NAMALWA (cell line): ENCODE results near the gene CEP70.
"Not testable (repeated sequence)": the region's sequence is repeated elsewhere in the genome, so short reads cannot be mapped to it uniquely, and the experiment has no call there.

Experiments used
- DNase-seq: peaks from one replicate; pipeline ENCODE4 v3.0.0-alpha.2; 2015; ENCODE audit warnings: low spot score

Gene CEP70, protein sequence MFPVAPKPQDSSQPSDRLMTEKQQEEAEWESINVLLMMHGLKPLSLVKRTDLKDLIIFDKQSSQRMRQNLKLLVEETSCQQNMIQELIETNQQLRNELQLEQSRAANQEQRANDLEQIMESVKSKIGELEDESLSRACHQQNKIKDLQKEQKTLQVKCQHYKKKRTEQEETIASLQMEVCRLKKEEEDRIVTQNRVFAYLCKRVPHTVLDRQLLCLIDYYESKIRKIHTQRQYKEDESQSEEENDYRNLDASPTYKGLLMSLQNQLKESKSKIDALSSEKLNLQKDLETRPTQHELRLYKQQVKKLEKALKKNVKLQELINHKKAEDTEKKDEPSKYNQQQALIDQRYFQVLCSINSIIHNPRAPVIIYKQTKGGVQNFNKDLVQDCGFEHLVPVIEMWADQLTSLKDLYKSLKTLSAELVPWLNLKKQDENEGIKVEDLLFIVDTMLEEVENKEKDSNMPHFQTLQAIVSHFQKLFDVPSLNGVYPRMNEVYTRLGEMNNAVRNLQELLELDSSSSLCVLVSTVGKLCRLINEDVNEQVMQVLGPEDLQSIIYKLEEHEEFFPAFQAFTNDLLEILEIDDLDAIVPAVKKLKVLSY

DNA sequence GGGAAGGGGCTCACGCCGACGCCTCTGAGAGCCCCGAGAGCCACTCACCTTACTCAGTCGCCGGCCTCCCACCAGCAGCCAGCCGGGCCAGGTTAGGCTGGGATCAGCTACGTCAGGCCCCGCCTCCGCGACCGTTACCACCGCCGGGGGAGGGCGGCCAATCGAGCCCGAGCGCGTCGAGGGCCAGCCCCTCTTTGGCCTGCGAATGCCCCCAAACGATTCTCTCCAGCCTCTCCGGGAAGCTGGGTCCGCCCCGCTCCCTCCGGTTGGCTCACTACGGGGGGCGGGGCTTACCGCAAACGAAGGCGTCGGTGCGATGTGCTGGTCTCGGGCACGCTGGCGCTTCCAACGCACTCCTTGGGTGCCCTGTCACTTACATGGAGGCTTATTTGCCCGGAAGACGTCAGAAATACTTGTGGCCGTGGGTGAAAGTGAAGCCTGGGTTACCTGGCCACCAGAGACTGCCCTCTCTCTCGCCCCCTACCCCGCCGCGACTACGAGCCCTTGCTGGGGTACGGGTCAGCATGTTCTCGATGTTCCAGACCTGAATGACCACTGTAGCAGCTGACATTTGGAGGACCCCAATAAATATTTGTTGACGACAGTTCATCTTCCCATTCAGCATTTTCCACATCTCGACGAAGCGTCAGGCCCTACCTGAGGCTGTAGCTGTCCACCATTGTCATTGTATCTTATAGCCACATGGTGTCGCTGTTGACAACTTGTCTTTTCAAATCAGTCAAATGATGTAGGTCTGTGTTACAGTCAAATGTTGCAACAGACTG, at the start of gene CEP70:
CEP70 (minus strand) TSS at position 111 of the 785 bp plus-strand sequence. CDS start 21,333 bp downstream, outside the sequence.
- DNase-seq = peak; percentile 96

DNA sequence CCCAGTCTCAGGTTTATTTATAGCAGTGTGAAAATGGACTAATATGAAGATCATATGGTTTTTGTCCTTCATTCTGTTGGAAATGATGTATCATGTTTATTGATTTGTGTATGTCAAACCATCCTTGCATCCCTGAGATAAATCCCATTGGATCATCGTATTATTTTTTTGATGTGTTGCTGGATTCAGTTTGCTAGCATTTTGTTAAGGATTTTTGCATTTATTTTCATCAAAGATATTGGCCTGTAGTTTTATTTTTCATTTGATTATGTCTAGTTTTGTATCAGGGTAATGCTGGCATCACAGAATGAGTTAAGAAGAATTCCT, 48.8 kb upstream of the CEP70 start:
- no peak for DNase-seq

DNA sequence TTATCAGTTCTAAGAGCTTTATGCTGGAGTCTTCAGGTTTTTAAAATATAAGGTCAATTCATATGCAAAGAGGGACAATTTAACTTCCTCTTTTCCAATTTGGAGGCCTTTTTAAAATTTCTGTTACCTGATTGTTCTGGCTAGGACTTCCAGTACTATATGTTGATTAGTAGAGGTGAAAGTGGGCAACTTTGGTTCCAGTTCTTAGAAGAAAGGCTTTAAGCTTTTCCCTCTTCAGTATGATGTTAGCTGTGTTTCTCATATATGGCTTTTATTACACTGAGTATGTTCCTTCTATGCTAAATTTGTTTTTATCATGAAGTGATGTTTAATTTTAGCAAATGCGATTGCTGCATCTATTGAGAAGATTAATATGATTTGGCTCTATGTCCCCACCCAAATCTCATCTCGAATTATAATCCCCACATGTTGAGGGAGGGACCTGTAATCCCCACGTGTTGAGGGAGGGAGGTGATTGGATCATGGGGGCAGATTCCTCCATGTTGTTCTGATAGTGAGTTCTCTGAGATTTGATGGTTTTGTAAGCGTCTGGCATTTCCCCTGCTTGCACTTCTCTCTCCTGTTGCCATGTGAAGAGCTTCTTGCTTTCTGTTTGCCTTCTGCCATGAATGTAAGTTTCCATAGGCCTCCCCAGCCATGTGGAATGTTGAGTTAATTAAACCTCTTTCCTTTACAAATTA, 48.3 kb upstream of the CEP70 start:
- peak; percentile 9 for DNase-seq

DNA sequence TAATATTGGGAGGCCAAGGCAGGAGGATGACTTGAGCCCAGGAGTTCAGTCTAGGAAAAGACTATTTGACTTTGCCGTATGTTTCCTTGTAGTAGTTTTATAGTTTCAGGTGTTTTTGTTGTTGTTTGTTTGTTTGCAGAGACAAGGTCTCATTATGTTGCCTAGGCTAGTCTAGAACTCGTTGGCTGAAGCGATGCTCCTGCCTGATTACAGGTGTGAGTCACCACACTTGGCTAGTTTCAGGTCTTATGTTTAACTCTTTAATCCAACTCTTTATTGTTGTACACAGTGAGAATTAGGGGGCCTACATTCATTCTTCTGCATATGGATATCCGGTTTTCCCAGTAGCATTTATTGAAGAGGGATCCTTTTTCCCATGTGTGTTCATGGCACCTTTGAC, 46.5 kb upstream of the CEP70 start:
- DNase-seq = no peak

DNA sequence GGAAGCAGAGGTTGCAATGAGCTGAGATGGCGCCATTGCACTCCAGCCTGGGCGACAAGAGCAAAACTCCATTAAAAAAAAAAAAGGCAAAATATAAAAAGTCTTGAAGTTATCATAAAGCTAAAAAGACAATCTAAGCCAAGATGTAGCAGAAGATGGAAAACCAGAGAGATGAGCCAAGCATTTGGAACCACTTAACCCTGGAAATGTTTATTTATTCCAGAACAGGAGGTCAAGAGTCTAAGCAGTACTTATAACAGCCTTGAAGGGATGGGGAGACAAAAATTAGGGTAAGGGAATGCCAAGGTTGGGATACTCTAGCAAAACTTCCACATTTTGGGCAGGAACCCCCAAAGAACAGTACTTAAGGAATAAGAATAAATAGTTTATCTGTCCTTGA, 44.6 kb upstream of the CEP70 start:
- no peak for DNase-seq

DNA sequence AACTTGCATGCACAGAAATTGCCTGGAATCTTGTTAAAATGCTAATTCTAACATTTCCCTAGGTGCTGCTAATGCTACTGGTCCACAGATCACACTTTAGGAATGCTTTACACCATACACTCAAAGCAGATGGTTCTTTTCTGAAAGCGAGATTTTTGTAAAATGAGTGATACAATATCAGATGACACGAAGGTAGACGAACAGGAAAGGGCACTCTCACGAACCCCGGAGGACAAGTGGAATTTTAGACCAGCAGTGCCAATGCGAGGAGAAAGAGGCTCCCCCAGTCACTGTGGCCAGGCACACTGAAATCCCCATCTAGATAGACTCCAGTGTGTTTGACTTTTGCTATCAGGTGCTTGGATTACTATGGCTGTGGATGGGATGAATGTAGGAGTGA, 35.5 kb upstream of the CEP70 start:
- DNase-seq = no peak

DNA sequence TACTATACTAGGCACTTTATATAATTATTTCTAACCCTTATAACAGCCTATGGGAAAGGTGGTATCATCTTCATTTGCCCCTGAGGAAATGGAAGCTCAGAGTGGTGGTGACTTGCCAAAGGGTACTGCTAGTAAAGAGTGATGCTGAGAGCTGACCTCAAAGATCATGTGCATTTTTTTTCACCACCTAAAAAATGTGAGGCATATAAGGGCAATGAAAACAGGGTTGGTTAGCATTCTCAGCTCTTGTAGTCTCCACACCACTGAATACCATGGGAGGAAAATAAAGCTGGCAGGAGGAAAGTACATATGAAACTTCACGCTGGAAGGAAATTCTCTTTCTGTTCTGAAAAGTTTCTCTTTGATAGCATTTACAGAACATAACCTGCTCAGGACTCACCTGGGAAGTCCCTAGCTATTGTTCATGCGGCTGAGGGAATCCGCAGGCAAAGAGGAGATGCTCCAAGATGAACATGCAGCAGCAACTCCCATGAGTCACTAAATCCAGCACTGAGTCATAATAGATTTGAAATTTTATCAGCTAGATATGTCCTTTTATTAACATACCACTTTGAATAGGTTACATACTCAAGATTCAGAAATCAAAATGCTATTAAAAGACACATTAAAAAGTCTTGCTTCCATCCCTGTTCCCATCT, 31.8 kb upstream of the CEP70 start:
- no peak for DNase-seq

DNA sequence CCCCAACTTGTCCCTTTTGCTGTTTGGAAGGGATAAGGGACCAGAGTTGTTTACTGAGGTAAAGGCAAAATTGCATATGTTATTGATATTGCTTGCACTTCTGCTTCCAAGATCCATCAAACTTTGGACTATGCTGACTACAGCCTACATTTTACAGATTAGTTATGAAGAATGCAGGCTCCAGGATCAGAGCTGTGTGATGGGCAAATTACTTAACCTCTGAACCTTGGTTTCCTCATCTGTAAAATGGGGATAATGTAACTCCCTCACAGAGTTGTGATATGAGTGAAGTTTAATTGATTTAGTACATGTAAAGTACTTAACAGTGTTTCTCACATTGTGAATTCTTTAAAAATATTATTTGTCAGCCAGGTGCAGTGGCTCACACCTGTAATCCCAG, 30.5 kb upstream of the CEP70 start:
- DNase-seq = no peak

DNA sequence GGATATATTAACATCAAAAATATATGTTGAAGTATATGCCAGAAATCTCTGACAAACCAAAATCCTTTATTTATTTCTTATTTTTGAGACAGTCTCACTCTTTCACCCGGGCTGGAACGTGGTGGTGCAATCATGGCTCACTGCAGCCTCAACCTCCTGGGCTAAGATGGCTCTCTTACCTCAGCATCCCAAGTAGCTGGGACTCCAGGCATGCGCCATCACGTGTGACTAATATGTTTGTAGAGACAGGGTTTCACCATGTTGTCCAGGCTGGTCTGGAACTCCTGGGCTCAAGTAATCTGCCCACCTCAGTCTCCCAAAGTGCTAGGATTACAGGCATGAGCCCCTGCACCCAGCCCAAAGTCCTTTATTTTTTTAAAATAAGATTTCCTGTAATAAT, 26.4 kb upstream of the CEP70 start:
- no peak for DNase-seq

DNA sequence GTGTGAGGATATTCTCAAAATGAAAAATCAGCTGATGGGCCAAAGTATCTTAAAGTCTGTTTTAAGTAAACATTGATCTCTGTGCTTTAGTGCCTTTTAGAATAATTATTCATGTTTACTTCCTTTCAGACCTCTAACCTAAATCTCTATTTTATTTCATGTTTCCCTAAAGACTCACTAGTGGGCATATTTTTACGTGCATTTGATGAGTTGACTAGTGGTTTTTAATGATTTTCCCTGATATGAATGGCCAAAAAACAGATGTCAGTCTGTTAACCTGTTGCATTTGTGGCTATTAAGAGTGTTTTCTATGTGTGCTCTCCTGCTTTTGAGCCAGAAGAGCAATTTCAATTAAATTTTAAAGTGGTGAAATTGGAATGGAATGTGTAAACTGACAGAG, 21.4 kb upstream of the CEP70 start:
- DNase-seq = no peak

DNA sequence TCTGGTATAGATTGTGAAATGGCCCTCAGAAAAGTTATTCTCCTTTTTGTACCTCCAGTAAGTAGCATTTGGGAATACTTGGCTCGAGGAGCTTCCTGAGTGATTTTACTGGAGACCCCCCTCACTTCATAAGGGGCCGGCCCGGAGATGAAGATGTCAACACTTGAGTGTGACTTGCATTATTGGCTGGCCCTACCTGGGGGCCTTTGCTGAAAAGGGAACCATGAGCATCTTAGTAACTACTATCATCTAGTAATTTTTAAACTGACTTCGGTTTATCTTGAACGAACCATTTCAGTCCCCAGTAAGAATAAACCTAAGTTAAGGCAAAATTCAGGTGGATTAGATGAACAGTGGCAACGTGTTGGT, 15.8 kb upstream of the CEP70 start:
- no peak for DNase-seq

DNA sequence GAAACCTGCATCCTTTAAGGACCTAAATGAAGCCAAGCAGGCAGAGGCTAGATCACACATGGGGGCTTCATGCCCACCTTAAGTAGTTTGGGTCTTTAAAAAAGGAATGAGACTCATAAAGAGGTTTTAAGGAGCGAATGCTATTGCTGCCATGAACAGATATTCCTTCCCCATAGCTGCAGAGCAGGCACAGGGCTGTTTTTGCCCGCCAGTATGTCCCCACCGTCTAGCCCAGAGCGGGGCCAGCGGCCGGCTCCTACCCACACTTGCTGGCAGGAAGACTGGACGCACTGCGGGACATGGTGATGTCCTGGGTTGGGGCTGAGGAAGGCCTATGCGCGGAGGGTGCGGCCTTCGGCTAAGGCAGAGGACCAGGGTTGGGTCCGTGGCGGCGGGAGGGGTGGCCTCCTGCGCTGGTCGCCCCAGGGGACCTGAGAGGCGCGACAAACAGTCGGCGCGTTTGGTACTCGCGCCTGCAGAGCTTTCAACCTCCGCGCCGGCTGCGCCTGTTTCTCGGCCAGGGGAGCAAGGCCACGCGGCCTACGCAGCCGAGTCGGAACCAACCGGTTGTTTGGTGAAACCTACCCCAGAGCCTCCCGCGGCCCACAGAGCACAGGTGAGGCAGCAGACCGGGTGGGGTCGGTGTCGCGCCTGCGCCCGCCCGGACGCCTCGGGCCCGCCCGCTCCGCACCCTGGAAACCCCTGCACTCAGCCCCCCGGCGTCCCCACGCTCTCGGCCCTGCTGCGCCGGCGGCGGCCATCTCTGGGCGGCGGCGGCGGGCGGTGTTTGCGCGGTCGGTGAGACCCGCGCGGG, 14.5 kb upstream of the CEP70 start, which contains the start of gene FAIM:
FAIM (plus strand) TSS at position 450 of the 814 bp plus-strand sequence. CDS start 10,956 bp downstream, outside the sequence.
- peak; percentile 77 for DNase-seq

DNA sequence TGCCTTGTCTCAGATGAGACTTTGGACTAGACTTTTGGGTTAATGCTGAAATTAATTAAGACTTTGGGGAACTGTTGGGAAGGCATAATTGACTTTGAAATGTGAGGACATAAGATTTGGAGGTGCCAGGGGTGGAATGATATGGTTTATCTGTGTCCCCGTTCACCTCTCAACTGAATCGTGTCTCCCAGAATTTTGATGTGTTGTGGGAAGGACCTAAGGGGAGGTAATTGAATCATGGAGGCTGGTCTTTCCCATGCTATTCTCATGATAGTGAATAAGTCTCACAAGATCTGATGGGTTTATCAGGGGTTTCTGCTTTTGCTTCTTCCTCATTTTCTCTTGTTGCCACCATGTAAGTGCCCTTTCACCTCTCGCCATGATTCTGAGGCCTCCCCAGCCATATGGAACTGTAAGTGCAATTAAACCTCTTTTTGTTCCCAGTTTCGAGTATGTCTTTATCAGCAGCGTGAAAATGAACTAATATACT, 10.1 kb upstream of the CEP70 start:
- not testable (repeated sequence) for DNase-seq

DNA sequence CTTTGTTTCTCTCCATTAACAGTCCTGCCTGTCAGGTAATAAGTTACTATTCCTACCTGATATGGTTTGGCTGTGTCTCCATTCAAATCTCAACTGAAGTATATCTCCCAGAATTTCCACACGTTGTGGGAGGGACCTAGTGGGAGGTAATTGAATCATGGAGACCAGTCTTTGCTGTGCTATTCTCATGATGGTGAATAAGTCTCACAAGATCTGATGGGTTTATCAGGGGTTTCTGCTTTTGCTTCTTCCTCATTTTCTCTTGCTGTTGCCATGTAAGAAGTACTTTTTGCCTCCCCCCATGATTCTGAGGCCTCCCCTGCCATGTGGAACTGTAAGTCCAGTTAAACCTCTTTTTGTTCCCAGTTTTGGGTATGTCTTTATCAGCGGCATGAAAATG, 7.6 kb upstream of the CEP70 start:
- DNase-seq = not testable (repeated sequence)

DNA sequence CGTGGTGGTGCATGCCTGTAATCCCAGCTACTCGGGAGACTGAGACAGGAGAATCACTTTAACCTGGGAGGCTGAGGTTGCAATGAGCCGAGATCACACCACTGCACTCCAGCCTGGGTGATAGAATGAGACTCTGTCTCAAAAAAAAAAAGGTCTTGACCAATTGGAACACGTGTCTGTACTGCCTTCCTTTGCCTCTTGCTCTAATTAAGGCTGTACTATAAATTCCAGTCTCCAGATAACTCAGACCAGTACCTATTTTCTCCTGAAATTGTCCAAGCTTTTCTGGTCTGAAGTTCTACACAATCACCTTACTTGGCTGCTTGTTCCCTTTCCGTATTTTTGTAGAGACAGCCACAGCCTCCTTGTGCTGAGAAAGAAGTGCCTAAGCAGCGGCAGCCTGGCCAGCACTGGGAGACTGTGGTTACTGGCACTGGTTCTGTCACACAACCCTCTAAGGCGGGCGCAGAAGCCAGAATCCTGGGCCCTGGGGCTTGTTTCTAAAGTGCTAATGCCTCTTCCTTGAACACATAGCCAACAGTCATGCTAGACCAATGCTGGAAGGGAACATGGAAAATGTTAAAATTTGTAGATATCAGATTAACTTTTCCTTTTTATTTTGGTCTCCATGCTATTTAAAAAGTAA, 6.2 kb upstream of the CEP70 start:
- DNase-seq = no peak

DNA sequence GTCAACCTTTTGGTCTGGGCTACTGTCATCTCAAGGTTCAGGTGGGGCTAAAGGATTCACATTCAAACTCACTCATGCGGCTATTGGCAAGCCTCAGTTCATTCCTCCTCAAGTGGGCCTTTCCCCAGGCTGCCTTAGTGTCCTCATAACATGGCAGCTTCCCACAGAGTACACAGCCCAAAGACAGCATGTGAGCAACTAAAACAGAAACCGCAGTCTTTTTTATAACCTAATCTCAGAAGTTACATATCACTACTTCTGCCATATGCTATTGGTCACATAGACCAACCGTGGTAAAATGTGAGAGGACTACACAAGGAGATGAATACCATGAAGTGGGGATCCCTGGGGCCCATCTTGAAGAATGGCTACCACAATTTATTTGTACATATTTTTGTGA, 4.5 kb upstream of the CEP70 start:
- DNase-seq = no peak

DNA sequence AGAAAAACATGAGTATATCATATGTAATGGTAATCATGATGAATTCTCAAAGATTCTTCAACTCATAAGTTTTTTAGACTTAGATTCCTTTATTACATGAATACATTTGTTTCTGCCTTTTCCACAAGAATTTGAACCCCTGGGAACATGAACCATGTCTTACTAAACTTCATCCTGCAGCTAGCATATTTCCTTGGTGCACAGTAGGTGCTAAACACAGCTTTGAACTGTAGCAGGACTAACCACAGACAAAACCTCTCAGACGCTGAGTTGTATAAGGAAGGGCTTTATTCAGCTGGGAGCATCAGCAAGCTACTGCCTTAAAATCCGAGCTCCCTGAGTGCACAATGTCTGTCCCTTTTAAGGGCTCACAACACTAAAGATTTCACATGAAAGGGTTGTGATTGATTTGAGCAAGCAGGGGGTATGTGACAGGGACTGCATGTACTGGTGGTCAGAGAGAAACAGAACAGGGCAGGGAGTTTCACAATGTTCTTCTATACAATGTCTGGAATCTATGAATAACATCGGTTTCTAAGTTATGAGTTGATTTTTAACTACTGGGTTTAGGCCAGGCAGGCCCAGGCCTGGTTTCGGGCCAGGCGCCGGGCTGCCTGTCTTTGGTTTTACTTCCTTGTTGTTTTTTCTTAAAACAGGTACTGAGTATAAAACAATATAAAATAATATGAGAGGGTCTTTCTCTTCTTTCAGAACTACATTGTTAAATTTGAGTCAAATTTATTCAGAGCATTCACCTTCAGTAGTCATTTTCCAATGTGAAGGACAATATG, 3.3 kb upstream of the CEP70 start:
- DNase-seq = not testable (repeated sequence)

DNA sequence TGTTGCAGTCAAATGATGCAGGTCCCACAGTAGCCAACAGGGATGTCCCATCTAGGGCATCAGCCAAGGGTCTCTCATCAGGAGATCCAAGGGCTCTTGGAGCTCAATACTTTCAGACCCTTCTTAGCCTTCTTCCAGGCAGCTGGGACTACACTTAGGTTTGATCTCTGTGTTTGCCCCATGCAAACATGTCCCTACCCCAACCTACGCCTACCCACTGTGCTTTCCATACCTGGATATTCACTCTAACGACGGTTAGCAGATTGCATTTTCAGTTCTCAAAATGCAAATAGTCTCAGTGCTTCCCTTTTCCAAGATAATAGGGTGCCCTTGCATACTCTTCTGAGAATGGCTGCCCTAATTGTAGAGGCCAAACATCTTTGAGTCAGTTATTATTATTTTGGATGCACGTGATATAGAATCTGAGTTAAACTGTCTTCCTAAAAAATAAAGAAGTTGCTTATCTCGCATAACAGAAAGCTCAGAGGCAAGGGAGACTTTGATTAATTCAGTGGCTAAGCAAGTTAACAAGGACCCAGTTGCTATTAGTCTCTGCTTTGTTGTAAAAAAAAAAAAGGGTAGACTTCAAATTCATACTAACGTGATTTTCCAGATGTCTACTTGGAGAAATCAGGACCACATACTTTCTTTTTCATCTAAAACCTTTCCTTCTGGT, 1.0 kb upstream of the CEP70 start:
- DNase-seq = no peak
